ENCODE measurements around the gene CA11.

The CA11 gene

GRCh38 chr19:48648134-48648533, 2.1 kb upstream of the CA11 start:
- TF ChIP-seq CTCF (conservative IDR thresholded peaks at IDR 0.05; ENCODE audit: low read depth, low read length) = no peak
- no peak for DNase-seq (ENCODE audit: low read depth)
- H3K4me3 ChIP-seq (ENCODE audit: low read length) = no peak overlapping the region

GRCh38 chr19:48646722-48647216, 782 bp upstream of the CA11 start:
- TF ChIP-seq CTCF (conservative IDR thresholded peaks at IDR 0.05; ENCODE audit: low read depth, low read length) = no peak
- no peak overlapping the region for H3K4me3 ChIP-seq (ENCODE audit: low read length)
- DNase-seq (ENCODE audit: low read depth) = no peak

- DNase-seq (ENCODE audit: low read depth) = no peak
- no peak for TF ChIP-seq CTCF (conservative IDR thresholded peaks at IDR 0.05; ENCODE audit: low read depth, low read length)
- peak overlapping the region; percentile 51 for H3K4me3 ChIP-seq (ENCODE audit: low read length)
These were observed 377 bp downstream of the CA11 start for GRCh38 chr19:48645620-48646000.

GRCh38 chr19:48644839-48645619, 958 bp downstream of the CA11 start:
- no peak for TF ChIP-seq CTCF (conservative IDR thresholded peaks at IDR 0.05; ENCODE audit: low read depth, low read length)
- peak; percentile 77 for DNase-seq (ENCODE audit: low read depth)
- peak overlapping the region; percentile 51 for H3K4me3 ChIP-seq (ENCODE audit: low read length)

- TF ChIP-seq CTCF (conservative IDR thresholded peaks at IDR 0.05; ENCODE audit: low read depth, low read length) = no peak
- H3K4me3 ChIP-seq (ENCODE audit: low read length) = peak overlapping the region; percentile 51
- DNase-seq (ENCODE audit: low read depth) = no peak
These were observed 1.6 kb downstream of the CA11 start for GRCh38 chr19:48644355-48644754.

- no peak for DNase-seq (ENCODE audit: low read depth)
- no peak for TF ChIP-seq CTCF (conservative IDR thresholded peaks at IDR 0.05; ENCODE audit: low read depth, low read length)
- no peak overlapping the region for H3K4me3 ChIP-seq (ENCODE audit: low read length)
These were observed 3.1 kb downstream of the CA11 start for GRCh38 chr19:48642862-48643261.

GRCh38 chr19:48641850-48642249, 4.1 kb downstream of the CA11 start:
- H3K4me3 ChIP-seq (ENCODE audit: low read length) = no peak overlapping the region
- no peak for DNase-seq (ENCODE audit: low read depth)
- TF ChIP-seq CTCF (conservative IDR thresholded peaks at IDR 0.05; ENCODE audit: low read depth, low read length) = no peak
